ENCODE data around the gene ZDHHC21.

Gene ZDHHC21

GRCh38 chr9:14561929-14562405, 131.3 kb downstream of the ZDHHC21 start:
- H2BK15ac ChIP-seq (replicated peaks; ENCODE audit: low read depth) = no peak overlapping the region
- H3K79me2 ChIP-seq (ENCODE audit: control insufficient read depth, insufficient read depth, low read length) = no peaks in the 10 kb centered on the region
- no peak overlapping the region for H3K18ac ChIP-seq (ENCODE audit: low read length)
- peak; percentile 28 for DNase-seq
- H3K4ac ChIP-seq (ENCODE audit: low read depth, low read length) = no peak overlapping the region
- no peak overlapping the region for H3K27ac ChIP-seq (ENCODE audit: low read depth, low read length)
- no peak overlapping the region for H2AK5ac ChIP-seq (ENCODE audit: low read length)
- no peak overlapping the region for H3K9ac ChIP-seq (ENCODE audit: low read length)
- H3K23ac ChIP-seq (ENCODE audit: low read length) = no peak overlapping the region
- H4K5ac ChIP-seq (ENCODE audit: low read length) = no peak overlapping the region
- WGBS (ENCODE audit: extremely low coverage, insufficient coverage, low lambda C conversion rate) = no CpG with 5 or more reads among the region's 9 CpGs
- H4K8ac ChIP-seq (ENCODE audit: low read depth, low read length) = no peak overlapping the region
- no peak overlapping the region for H2BK120ac ChIP-seq (ENCODE audit: low read depth, low read length)
- H3K36me3 ChIP-seq (ENCODE audit: control insufficient read depth, insufficient read depth, low read length) = no peaks in the 10 kb centered on the region
- no peaks in the 10 kb centered on the region for H3K27me3 ChIP-seq (ENCODE audit: insufficient read depth, low read length, poor library complexity)
- H2BK5ac ChIP-seq (ENCODE audit: low read length) = no peak overlapping the region
- no peaks in the 10 kb centered on the region for H3K79me1 ChIP-seq (ENCODE audit: low read length)
- peak overlapping the region; percentile 59 for H3K56ac ChIP-seq (ENCODE audit: low read length)
- H3K4me2 ChIP-seq (ENCODE audit: low read length) = no peak overlapping the region
- no peak overlapping the region for H3K4me3 ChIP-seq (ENCODE audit: low read length)
- H3K4me1 ChIP-seq (ENCODE audit: control insufficient read depth, low read depth, low read length) = peaks cover 1% of the 10 kb centered on the region
